SHP77 treated with DMSO at 0.1 percent for 48 hours (cell line): ENCODE data around the gene B3GNT7.
"Not testable (repeated sequence)": the region's sequence is repeated elsewhere in the genome, so short reads cannot be mapped to it uniquely, and the experiment has no call there.

Experiments
- DNase-seq: peaks from one replicate; lab custom pipeline; 2025; lab: John Stamatoyannopoulos, UW

The B3GNT7 gene

GRCh38 chr2:231385429-231385828, 10.1 kb upstream of the B3GNT7 start:
- DNase-seq, result no peak

- no peak for DNase-seq
These were observed 9.1 kb upstream of the B3GNT7 start for GRCh38 chr2:231386446-231386845.

GRCh38 chr2:231387904-231388724, 7.4 kb upstream of the B3GNT7 start:
- DNase-seq, result peak; percentile 11

GRCh38 chr2:231388725-231389346, 6.7 kb upstream of the B3GNT7 start:
- no peak for DNase-seq

GRCh38 chr2:231390667-231391066, 4.8 kb upstream of the B3GNT7 start:
- no peak for DNase-seq

GRCh38 chr2:231391981-231392380, 3.5 kb upstream of the B3GNT7 start:
- DNase-seq, result no peak

GRCh38 chr2:231392431-231393148, 2.9 kb upstream of the B3GNT7 start:
- DNase-seq, result no peak

GRCh38 chr2:231393149-231394131, 2.1 kb upstream of the B3GNT7 start:
- DNase-seq, result no peak

GRCh38 chr2:231394211-231395141, 1.0 kb upstream of the B3GNT7 start:
- no peak for DNase-seq

- DNase-seq, result no peak
These were observed 730 bp downstream of the B3GNT7 start for GRCh38 chr2:231396058-231396821.

GRCh38 chr2:231397011-231397927, 1.8 kb downstream of the B3GNT7 start:
- DNase-seq, result no peak

GRCh38 chr2:231397928-231398294, 2.4 kb downstream of the B3GNT7 start:
- DNase-seq, result no peak

- DNase-seq, result no peak
These were observed 3.1 kb downstream of the B3GNT7 start for GRCh38 chr2:231398585-231398984.

- no peak for DNase-seq
These were observed 3.7 kb downstream of the B3GNT7 start for GRCh38 chr2:231399046-231399852.

GRCh38 chr2:231399853-231400680, 4.6 kb downstream of the B3GNT7 start:
- DNase-seq, result no peak

- DNase-seq, result not testable (repeated sequence)
These were observed 5.2 kb downstream of the B3GNT7 start for GRCh38 chr2:231400681-231401080.

- DNase-seq, result not testable (repeated sequence)
These were observed 5.6 kb downstream of the B3GNT7 start for GRCh38 chr2:231401101-231401500.
